ENCODE measurements around the gene CFB. TPM values are rescaled to one million over a fixed set of nuclear protein-coding genes. Genes with fewer than 3 reads are reported as not detected.

Gene CFB
- total and polyA plus RNA-seq, 9 of the 15 experiments (the other 6 are each of a cell fraction or from before 2014, with no cell fraction given), result 0.08 to 0.91 (median 0.22) TPM; not detected in 4

- TF ChIP-seq ZBTB11 (CRISPR knock-in tag; IDR thresholded peaks at IDR 0.05), result peak; percentile 77 to 97 (median 85); a peak in 5 of 6 replicates
- TF ChIP-seq ILF3 (IDR thresholded peaks at IDR 0.05; ENCODE audit: borderline replicate concordance), result no peak
- no peak for TF ChIP-seq BDP1 (IDR thresholded peaks at IDR 0.05; ENCODE audit: insufficient read depth, insufficient read length)
- TF ChIP-seq GTF2E2 (tag; IDR thresholded peaks at IDR 0.05), result no peak; the same call in 1 of the 2 replicates
- TF ChIP-seq STAT6 (CRISPR knock-in tag; IDR thresholded peaks at IDR 0.05), result no peak
- peak; percentile 94 for TF ChIP-seq TFAP4 (CRISPR knock-in tag; IDR thresholded peaks at IDR 0.05; ENCODE audit: borderline replicate concordance)
- no peak for TF ChIP-seq GATAD2A (IDR thresholded peaks at IDR 0.05)
- peak; percentile 100 for TF ChIP-seq MTA3 (IDR thresholded peaks at IDR 0.05; ENCODE audit: borderline replicate concordance)
- TF ChIP-seq TSHZ1 (CRISPR knock-in tag; IDR thresholded peaks at IDR 0.05), result 0 out of 2 replicates have a peak, but pooled peaks have one; percentile 61
- TF ChIP-seq GTF2F1 (IDR thresholded peaks at IDR 0.05; ENCODE audit: low read depth, low read length), result peak; percentile 68
- TF ChIP-seq ZKSCAN8 (CRISPR knock-in tag; IDR thresholded peaks at IDR 0.05), result no peak
- TF ChIP-seq YBX1 (IDR thresholded peaks at IDR 0.05), result no peak
- no peak for TF ChIP-seq ZNF408 (CRISPR knock-in tag; IDR thresholded peaks at IDR 0.05; ENCODE audit: low read depth)
- TF ChIP-seq HMGN3 (IDR thresholded peaks at IDR 0.05; ENCODE audit: borderline replicate concordance, extremely low read depth, insufficient read length, low read depth, low read length), result peak; percentile 93
These were observed 26.3 kb downstream of the CFB start, which contains the start of gene DXO (continued) for GRCh38 chr6:31971993-31972708.
